PC-3 (cell line): ENCODE results near the gene RND2. TPM values are rescaled to one million over a fixed set of nuclear protein-coding genes. Genes with fewer than 3 reads are reported as not detected.

Experiments used
- ATAC-seq: fragments of 200-7000 bp; cut with Tn5 transposase; 2 replicates; pipeline ENCODE4 v1.9.1; 2020; ENCODE audit warnings: mild to moderate bottlenecking, moderate library complexity
- BruUV-seq: library from RNA; stranded (reverse); fragments of 400-500 nt; replicated peaks from 2 replicates; lab custom pipeline; 2021; lab: Mats Ljungman, UMichigan
- CTCF ChIA-PET: fragments of 300-600 bp; sonication (Branson Sonifier 250); formaldehyde crosslinking; loops from one replicate; lab custom pipeline; 2022; ENCODE audit warnings: antibody characterized with exemption; lab: Charles Lee
- POLR2A ChIA-PET: fragments of 300-600 bp; sonication (Branson Sonifier 250); formaldehyde crosslinking; loops from one replicate; lab custom pipeline; 2022; ENCODE audit warnings: antibody characterized with exemption; ENCODE audit not compliant: unreplicated experiment; lab: Charles Lee
- DNase-seq: peaks from one replicate; pipeline ENCODE4 v3.0.0-alpha.2; 2015
- H2AFZ ChIP-seq: fragments of 300-600 bp; sonication (generic); 2 replicates; pipeline ENCODE4 v1.6.0; 2016; ENCODE audit warnings: antibody characterized with exemption, low read length
- H3F3A ChIP-seq: fragments of 300-600 bp; sonication (generic); one replicate; pipeline ENCODE4 v1.6.0; 2017; ENCODE audit warnings: antibody characterized with exemption, low read length, control low read depth, mild to moderate bottlenecking; ENCODE audit not compliant: unreplicated experiment
- H3K27ac ChIP-seq: fragments of 300-600 bp; sonication (generic); 2 replicates; pipeline ENCODE4 v1.5.1; 2016; ENCODE audit warnings: mild to moderate bottlenecking, low read length
- H3K27me3 ChIP-seq: fragments of 300-600 bp; sonication (generic); 2 replicates; pipeline ENCODE4 v1.6.1; 2016; ENCODE audit warnings: low read length, mixed read lengths
- H3K36me3 ChIP-seq: fragments of 300-600 bp; sonication (generic); 2 replicates; pipeline ENCODE4 v1.6.1; 2016; ENCODE audit warnings: low read depth, mixed run types, low read length, mixed read lengths
- H3K4me1 ChIP-seq: fragments of 300-600 bp; sonication (generic); 2 replicates; pipeline ENCODE4 v1.5.1; 2016; ENCODE audit warnings: low read length; ENCODE audit not compliant: insufficient read depth
- H3K4me2 ChIP-seq: fragments of 300-600 bp; sonication (generic); 2 replicates; pipeline ENCODE4 v1.6.0; 2016; ENCODE audit warnings: low read length
- H3K4me3 ChIP-seq: fragments of 300-600 bp; sonication (generic); 2 replicates; pipeline ENCODE4 v1.5.1; 2016; ENCODE audit warnings: mild to moderate bottlenecking, low read length, mixed read lengths
- H3K79me2 ChIP-seq: fragments of 300-600 bp; sonication (generic); 2 replicates; pipeline ENCODE4 v1.6.1; 2017; ENCODE audit warnings: low read length, mixed read lengths
- H3K9ac ChIP-seq: fragments of 300-600 bp; sonication (generic); 2 replicates; pipeline ENCODE4 v1.6.0; 2016; ENCODE audit warnings: mild to moderate bottlenecking, low read length
- H3K9me2 ChIP-seq: fragments of 300-600 bp; sonication (generic); replicated peaks from 2 replicates; pipeline ENCODE4 v1.6.1; 2016; ENCODE audit warnings: mixed run types, low read length, mixed read lengths
- H3K9me3 ChIP-seq: fragments of 300-600 bp; sonication (generic); 2 replicates; pipeline ENCODE4 v1.6.1; 2016; ENCODE audit warnings: low read length, mixed read lengths
- H4K20me1 ChIP-seq: fragments of 300-600 bp; sonication (generic); 2 replicates; pipeline ENCODE4 v1.6.1; 2016; ENCODE audit warnings: low read length, mixed read lengths
- EZH2 ChIP-seq: fragments of 300-600 bp; sonication (generic); IDR thresholded peaks from one replicate; pipeline ENCODE4 v1.6.1; 2017; ENCODE audit warnings: antibody characterized with exemption, mild to moderate bottlenecking, low read length; ENCODE audit not compliant: unreplicated experiment
- EZH2phosphoT487 ChIP-seq: fragments of 300-600 bp; sonication (generic); IDR thresholded peaks from 2 replicates; pipeline ENCODE4 v1.6.1; 2018; ENCODE audit warnings: mild to moderate bottlenecking, antibody characterized with exemption, low read length, borderline replicate concordance
- intact Hi-C: fragments of 100-400 bp; cut with micrococcal nuclease; formaldehyde crosslinking; loops from 2 replicates; pipeline ENCODE4 v1.9.0; 2023
- total RNA-seq: library from RNA; depleted of rRNA; stranded (reverse); fragments of >200 nt; gene quantifications from 2 replicates; pipeline ENCODE4 v1.2.3, GENCODE V29; 2014
- TF ChIP-seq, protein P1 (sequence below): fragments of 300-600 bp; sonication (generic); conservative IDR thresholded peaks from 2 replicates; pipeline ENCODE4 v1.5.1; 2017; ENCODE audit warnings: antibody characterized with exemption, low read depth, mild to moderate bottlenecking, low read length

Gene RND2
- total RNA-seq, 1 experiment from 2014 or later = 0.29 TPM

DNA sequence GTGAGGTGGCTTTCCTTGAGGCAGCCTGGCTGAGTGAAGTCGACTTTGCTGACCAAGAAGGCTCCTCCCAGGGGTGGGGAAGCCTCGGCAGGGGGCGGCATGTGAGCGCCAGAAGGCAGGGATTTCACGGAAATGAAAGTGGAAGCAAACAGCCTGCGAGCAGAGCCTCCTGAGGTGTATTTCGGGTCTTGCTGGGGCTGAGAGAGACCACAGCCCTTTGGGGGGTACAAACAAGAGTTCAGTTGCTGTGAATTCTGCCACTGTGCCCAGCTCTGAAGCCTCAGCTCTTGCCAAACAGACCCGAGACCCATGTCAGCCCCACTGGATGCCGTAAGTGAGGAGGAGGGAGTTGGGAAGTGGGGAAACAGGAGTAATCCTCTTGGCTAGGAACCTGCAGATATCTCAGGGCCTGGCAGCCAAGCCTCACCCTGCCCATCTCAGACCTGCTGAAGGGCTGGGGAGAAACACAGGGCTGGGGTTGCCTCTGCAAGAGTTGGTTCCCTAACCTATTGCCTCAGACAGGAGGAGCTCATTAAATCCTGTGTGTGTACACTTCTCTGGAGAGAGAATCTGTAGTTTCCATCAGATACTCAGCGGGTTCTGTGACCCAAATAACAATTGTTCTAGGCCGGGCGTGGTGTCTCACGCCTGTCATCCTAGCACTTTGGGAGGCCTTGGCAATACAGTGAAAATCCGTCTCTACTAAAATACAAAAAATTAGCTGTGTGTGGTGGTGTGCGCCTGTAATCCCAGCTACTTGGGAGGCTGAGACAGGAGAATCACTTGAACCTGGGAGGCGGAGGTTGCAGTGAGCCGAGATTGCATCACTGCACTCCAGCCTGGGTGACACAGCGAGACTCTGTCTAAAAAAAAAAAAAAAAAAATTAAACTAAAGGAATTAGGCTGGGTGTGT is 18.1 kb upstream of the RND2 start, which contains the start of gene IFI35:
IFI35 (plus strand) TSS at position 146 of the 913 bp plus-strand sequence; CDS start at position 310, 164 bp downstream.
- ChIA-PET CTCF (interaction anchor here (0.6 to 1.2 kb wide), 2 partner anchors 17 to 42 kb away, joined by 4 to 10 read pairs; no protein-coding TSS in a partner anchor), POLR2A (interaction anchor here (0.7 kb wide), 1 partner anchor 540 kb away, joined by 3 read pairs; no protein-coding TSS in a partner anchor)
- no peaks in the 10 kb centered on the region for H3F3A ChIP-seq
- peak within 1 kb of the TSS; percentile 86 for H3K27ac ChIP-seq
- TF ChIP-seq EZH2phosphoT487 (no peak), EZH2 (no peak)
- TF ChIP-seq, protein P1, sequence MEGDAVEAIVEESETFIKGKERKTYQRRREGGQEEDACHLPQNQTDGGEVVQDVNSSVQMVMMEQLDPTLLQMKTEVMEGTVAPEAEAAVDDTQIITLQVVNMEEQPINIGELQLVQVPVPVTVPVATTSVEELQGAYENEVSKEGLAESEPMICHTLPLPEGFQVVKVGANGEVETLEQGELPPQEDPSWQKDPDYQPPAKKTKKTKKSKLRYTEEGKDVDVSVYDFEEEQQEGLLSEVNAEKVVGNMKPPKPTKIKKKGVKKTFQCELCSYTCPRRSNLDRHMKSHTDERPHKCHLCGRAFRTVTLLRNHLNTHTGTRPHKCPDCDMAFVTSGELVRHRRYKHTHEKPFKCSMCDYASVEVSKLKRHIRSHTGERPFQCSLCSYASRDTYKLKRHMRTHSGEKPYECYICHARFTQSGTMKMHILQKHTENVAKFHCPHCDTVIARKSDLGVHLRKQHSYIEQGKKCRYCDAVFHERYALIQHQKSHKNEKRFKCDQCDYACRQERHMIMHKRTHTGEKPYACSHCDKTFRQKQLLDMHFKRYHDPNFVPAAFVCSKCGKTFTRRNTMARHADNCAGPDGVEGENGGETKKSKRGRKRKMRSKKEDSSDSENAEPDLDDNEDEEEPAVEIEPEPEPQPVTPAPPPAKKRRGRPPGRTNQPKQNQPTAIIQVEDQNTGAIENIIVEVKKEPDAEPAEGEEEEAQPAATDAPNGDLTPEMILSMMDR = peak; percentile 46; the same call in 1 of the 2 replicates
- H2AFZ ChIP-seq = peak within 1 kb of the TSS; percentile 71
- peaks cover 26% of the 10 kb centered on the region for H3K4me1 ChIP-seq
- peaks cover 13% of the 10 kb centered on the region for H3K36me3 ChIP-seq
- TSS peak; percentile 82 for BruUV-seq
- no peaks in the 10 kb centered on the region; the same call in 1 of the 2 replicates for H3K79me2 ChIP-seq
- H3K9ac ChIP-seq = peak within 1 kb of the TSS; percentile 79
- DNase-seq (peak; percentile 60), ATAC-seq (peak; percentile 72)
- no peaks in the 10 kb centered on the region for H3K9me2 ChIP-seq
- no peaks in the 10 kb centered on the region for H4K20me1 ChIP-seq
- no peaks in the 10 kb centered on the region for H3K27me3 ChIP-seq
- H3K9me3 ChIP-seq = no peaks in the 10 kb centered on the region
- intact Hi-C loops = no loop called here
- peak within 1 kb of the TSS; percentile 77 for H3K4me3 ChIP-seq
- peak within 1 kb of the TSS; percentile 84 for H3K4me2 ChIP-seq

DNA sequence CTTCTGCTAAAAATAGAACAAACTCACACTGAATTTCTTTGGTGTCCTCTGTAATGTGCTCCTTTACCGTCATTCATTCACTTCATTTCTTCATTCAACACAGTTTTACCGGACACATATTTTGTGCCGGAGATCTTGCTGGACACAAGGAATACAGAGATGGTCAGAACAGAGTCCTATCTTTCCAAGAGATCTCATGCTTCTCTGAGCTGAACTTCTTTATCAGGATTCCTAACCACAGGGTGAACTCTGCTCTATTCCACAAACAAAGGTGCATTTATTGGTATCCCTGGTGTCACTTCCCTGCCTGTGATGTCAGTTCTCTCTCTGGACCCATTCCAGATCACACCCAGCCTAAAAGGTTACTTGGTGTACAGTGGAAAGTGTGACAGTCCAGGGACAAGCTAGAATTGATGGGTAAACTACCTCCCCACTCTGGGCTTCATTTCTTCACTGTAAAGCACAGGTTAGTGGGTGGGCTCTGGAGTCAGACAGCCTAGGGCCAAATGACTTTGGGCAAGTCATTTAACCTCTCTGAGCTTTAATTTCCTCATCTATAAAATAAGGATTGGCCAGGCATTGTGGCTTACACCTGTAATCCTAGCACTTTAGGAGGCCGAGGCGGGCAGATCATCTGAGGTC is 14.2 kb upstream of the RND2 start:
- no peaks in the 10 kb centered on the region for H3K27me3 ChIP-seq
- no peaks in the 10 kb centered on the region for H3K9me3 ChIP-seq
- H4K20me1 ChIP-seq = no peaks in the 10 kb centered on the region
- peak overlapping the region; percentile 86 for H3K27ac ChIP-seq
- no peak overlapping the region for H2AFZ ChIP-seq
- peak overlapping the region; percentile 52 for H3K9ac ChIP-seq
- TF ChIP-seq, protein P1 = no peak
- peak; percentile 83 for DNase-seq
- H3F3A ChIP-seq = no peaks in the 10 kb centered on the region
- H3K79me2 ChIP-seq = no peaks in the 10 kb centered on the region
- intact Hi-C loops = no loop called here
- no peaks in the 10 kb centered on the region for H3K36me3 ChIP-seq
- peak; percentile 53 for ATAC-seq
- H3K4me2 ChIP-seq = peak overlapping the region; percentile 66
- H3K4me1 ChIP-seq = peaks cover 14% of the 10 kb centered on the region
- CTCF ChIA-PET = no interaction called here
- no TSS peak for BruUV-seq
- peak overlapping the region; percentile 30; the same call in 1 of the 2 replicates for H3K4me3 ChIP-seq
- H3K9me2 ChIP-seq = no peaks in the 10 kb centered on the region
- POLR2A ChIA-PET = no interaction called here
